GM10248 (cell line): ENCODE results near the gene SP8.

Experiments
- CTCF ChIA-PET: fragments of 300-600 bp; sonication (Branson Sonifier 250); formaldehyde crosslinking; extraction: SDS; loops from one replicate; lab custom pipeline; 2021; ENCODE audit warnings: antibody characterized with exemption; lab: Yijun Ruan, JAX
- POLR2A ChIA-PET: fragments of 350-650 bp; sonication (Branson Sonifier 250); formaldehyde crosslinking; extraction: SDS; loops from one replicate; lab custom pipeline; 2020; ENCODE audit warnings: antibody characterized with exemption; lab: Yijun Ruan, JAX
- DNase-seq: peaks from one replicate; pipeline ENCODE4 v3.0.0; 2012; ENCODE audit errors: extremely low spot score
- CTCF ChIP-seq: IDR thresholded peaks from 2 replicates; pipeline ENCODE4 v1.5.1; 2012; ENCODE audit warnings: mild to moderate bottlenecking, low read depth; ENCODE audit errors: extremely low read depth, missing control alignments, control extremely low read depth

The SP8 gene

GRCh38 chr7:20784388-20785156 lies 2.1 kb downstream of the SP8 start:
- DNase-seq = peak; percentile 41
- ChIA-PET CTCF (interaction anchor here (1.5 kb wide), 1 partner anchor 1037 kb away, joined by 4 read pairs; no protein-coding TSS in a partner anchor), POLR2A (no interaction called here)
- TF ChIP-seq CTCF = no peak

- POLR2A ChIA-PET = no interaction called here
- no peak for TF ChIP-seq CTCF
- peak; percentile 39 for DNase-seq
- CTCF ChIA-PET = no interaction called here
Observed at GRCh38 chr7:20783700-20784387, 2.8 kb downstream of the SP8 start.

GRCh38 chr7:20783125-20783699 lies 3.5 kb downstream of the SP8 start:
- ChIA-PET CTCF (no interaction called here), POLR2A (no interaction called here)
- TF ChIP-seq CTCF = no peak
- no peak for DNase-seq

GRCh38 chr7:20779041-20779440 lies 7.6 kb downstream of the SP8 start:
- ChIA-PET POLR2A (no interaction called here), CTCF (no interaction called here)
- DNase-seq = no peak
- TF ChIP-seq CTCF = no peak

GRCh38 chr7:20778063-20778721 lies 8.5 kb downstream of the SP8 start:
- ChIA-PET CTCF (no interaction called here), POLR2A (no interaction called here)
- TF ChIP-seq CTCF = peak; percentile 71
- peak; percentile 57 for DNase-seq
